Mucosa of rectum (tissue), 2 donors: ENCODE data around the gene NATD1.

Experiments
- H3K27ac ChIP-seq, 2 donors: one replicate each; pipeline ENCODE4 v1.7.0; 2013; ENCODE audit warnings: inconsistent platforms in 2 of 2, low read depth in 2 of 2, low read length in 2 of 2
- H3K27me3 ChIP-seq, 2 donors: one replicate each; pipeline ENCODE4 v1.7.0; 2013; ENCODE audit warnings: low read length in 2 of 2; ENCODE audit not compliant: control insufficient read depth in 2 of 2, insufficient read depth in 2 of 2
- H3K36me3 ChIP-seq, 2 donors: one replicate each; pipeline ENCODE4 v1.7.0; 2013; ENCODE audit warnings: low read length in 2 of 2; ENCODE audit not compliant: control insufficient read depth in 2 of 2, insufficient read depth in 2 of 2
- H3K4me1 ChIP-seq, 2 donors: one replicate each; pipeline ENCODE4 v1.7.0; 2013; ENCODE audit warnings: low read length in 2 of 2, mild to moderate bottlenecking in 1 of 2; ENCODE audit not compliant: control insufficient read depth in 2 of 2, insufficient read depth in 2 of 2
- H3K4me3 ChIP-seq, 2 donors: one replicate each; pipeline ENCODE4 v1.7.0; 2013; ENCODE audit warnings: low read length in 2 of 2
- H3K9ac ChIP-seq, 2 donors: one replicate each; pipeline ENCODE4 v1.7.0; 2013; ENCODE audit warnings: low read length in 2 of 2, low read depth in 1 of 2, mild to moderate bottlenecking in 1 of 2
- H3K9me3 ChIP-seq, 2 donors: one replicate each; pipeline ENCODE4 v1.7.0; 2013; ENCODE audit warnings: low read length in 2 of 2; ENCODE audit not compliant: control insufficient read depth in 2 of 2
- donor health status: healthy.
- donor health status: Normal muscosa, but diverticular disease.

The NATD1 gene

GRCh38 chr17:21282850-21283249, 29.6 kb upstream of the NATD1 start:
- no peak overlapping the region for H3K4me3 ChIP-seq
- H3K27me3 ChIP-seq, result no peaks in the 10 kb centered on the region
- no peaks in the 10 kb centered on the region for H3K9me3 ChIP-seq
- H3K27ac ChIP-seq, result no peak overlapping the region
- H3K4me1 ChIP-seq, result peaks cover 35 to 37% of the 10 kb centered on the region in 2 donors
- H3K9ac ChIP-seq, result no peak overlapping the region
- no peaks in the 10 kb centered on the region for H3K36me3 ChIP-seq

GRCh38 chr17:21282231-21282630, 29.0 kb upstream of the NATD1 start:
- Histone ChIP-seq H3K36me3 (no peaks in the 10 kb centered on the region), H3K9ac (no peak overlapping the region), H3K4me3 (no peak overlapping the region), H3K9me3 (no peaks in the 10 kb centered on the region), H3K4me1 (peaks cover 29 to 32% of the 10 kb centered on the region in 2 donors), H3K27me3 (no peaks in the 10 kb centered on the region), H3K27ac (no peak overlapping the region)

- Histone ChIP-seq H3K9me3 (no peaks in the 10 kb centered on the region), H3K27ac (no peak overlapping the region), H3K4me1 (peaks cover 17 to 28% of the 10 kb centered on the region in 2 donors), H3K27me3 (no peaks in the 10 kb centered on the region), H3K9ac (no peak overlapping the region), H3K36me3 (no peaks in the 10 kb centered on the region), H3K4me3 (no peak overlapping the region)
Observed at GRCh38 chr17:21280081-21280518, 26.9 kb upstream of the NATD1 start.

- H3K4me1 ChIP-seq, result peaks cover 17 to 29% of the 10 kb centered on the region in 2 donors
- H3K9me3 ChIP-seq, result no peaks in the 10 kb centered on the region
- H3K9ac ChIP-seq, result no peak overlapping the region
- H3K27me3 ChIP-seq, result no peaks in the 10 kb centered on the region
- no peak overlapping the region for H3K27ac ChIP-seq
- no peaks in the 10 kb centered on the region for H3K36me3 ChIP-seq
- no peak overlapping the region for H3K4me3 ChIP-seq
Observed at GRCh38 chr17:21279582-21279981, 26.4 kb upstream of the NATD1 start.

GRCh38 chr17:21279198-21279535, 26.0 kb upstream of the NATD1 start:
- Histone ChIP-seq H3K27me3 (no peaks in the 10 kb centered on the region), H3K27ac (no peak overlapping the region), H3K9me3 (no peaks in the 10 kb centered on the region), H3K4me3 (no peak overlapping the region), H3K4me1 (peaks cover 17 to 29% of the 10 kb centered on the region in 2 donors), H3K9ac (no peak overlapping the region), H3K36me3 (no peaks in the 10 kb centered on the region)

- Histone ChIP-seq H3K9me3 (no peaks in the 10 kb centered on the region), H3K4me1 (peaks cover 17 to 25% of the 10 kb centered on the region in 2 donors), H3K4me3 (no peak overlapping the region), H3K27ac (peak overlapping the region; percentile 6 to 40), H3K27me3 (no peaks in the 10 kb centered on the region), H3K36me3 (no peaks in the 10 kb centered on the region), H3K9ac (no peak overlapping the region)
Observed at GRCh38 chr17:21278450-21279197, 25.4 kb upstream of the NATD1 start.

- no peaks in the 10 kb centered on the region for H3K36me3 ChIP-seq
- H3K27ac ChIP-seq, result no peak overlapping the region
- no peaks in the 10 kb centered on the region for H3K9me3 ChIP-seq
- no peaks in the 10 kb centered on the region for H3K27me3 ChIP-seq
- H3K4me1 ChIP-seq, result peaks cover 14 to 21% of the 10 kb centered on the region in 2 donors
- H3K4me3 ChIP-seq, result no peak overlapping the region
- no peak overlapping the region for H3K9ac ChIP-seq
Observed at GRCh38 chr17:21277332-21277731, 24.1 kb upstream of the NATD1 start.

GRCh38 chr17:21276264-21276588, 23.0 kb upstream of the NATD1 start:
- Histone ChIP-seq H3K9me3 (no peaks in the 10 kb centered on the region), H3K4me3 (peak overlapping the region; percentile 71 to 81), H3K27me3 (no peaks in the 10 kb centered on the region), H3K36me3 (no peaks in the 10 kb centered on the region), H3K9ac (peak overlapping the region in 1 of 2 donors; percentile 74), H3K4me1 (peaks cover 14 to 21% of the 10 kb centered on the region in 2 donors), H3K27ac (no peak overlapping the region)

GRCh38 chr17:21275579-21276263, 22.5 kb upstream of the NATD1 start:
- Histone ChIP-seq H3K36me3 (no peaks in the 10 kb centered on the region), H3K9ac (peak overlapping the region; percentile 74), H3K4me3 (peak overlapping the region; percentile 71 to 81), H3K4me1 (peaks cover 14 to 21% of the 10 kb centered on the region in 2 donors), H3K27me3 (no peaks in the 10 kb centered on the region), H3K9me3 (no peaks in the 10 kb centered on the region), H3K27ac (peak overlapping the region; percentile 17 to 56)

- peaks cover 14 to 20% of the 10 kb centered on the region in 2 donors for H3K4me1 ChIP-seq
- peak overlapping the region; percentile 74 for H3K9ac ChIP-seq
- no peaks in the 10 kb centered on the region for H3K27me3 ChIP-seq
- no peaks in the 10 kb centered on the region for H3K9me3 ChIP-seq
- peak overlapping the region; percentile 71 to 81 for H3K4me3 ChIP-seq
- no peaks in the 10 kb centered on the region for H3K36me3 ChIP-seq
- peak overlapping the region in 1 of 2 donors; percentile 56 for H3K27ac ChIP-seq
Observed at GRCh38 chr17:21275047-21275578, 21.9 kb upstream of the NATD1 start.
